ENCODE results near the gene PTPRM. TPM values are rescaled to one million over a fixed set of nuclear protein-coding genes. Genes with fewer than 3 reads are reported as not detected.

Gene PTPRM
- total RNA-seq, 1 experiment from 2014 or later: 6.2 TPM

DNA sequence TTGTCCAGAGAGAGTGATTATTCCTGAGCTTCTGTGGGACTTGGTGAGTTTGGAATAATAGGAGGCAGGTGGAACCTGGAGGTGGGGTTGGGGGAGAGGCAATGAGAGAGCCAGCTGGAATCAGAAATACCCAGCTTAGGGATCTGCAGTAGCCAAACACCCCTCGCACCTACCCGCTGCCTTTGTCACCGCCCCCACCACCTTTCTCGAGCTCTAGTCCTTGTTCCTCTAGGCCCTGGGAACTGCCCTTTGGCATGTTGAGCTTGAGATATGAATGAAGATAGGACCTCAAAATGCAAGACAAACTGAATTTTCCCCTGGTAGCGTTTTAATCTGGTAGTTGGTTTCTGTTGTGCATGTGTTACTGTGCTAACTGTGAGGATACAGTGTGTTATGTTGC, 242.9 kb downstream of the PTPRM start:
- Histone ChIP-seq H3K56ac (ENCODE audit: insufficient read length, low read depth, low read length) (no peak overlapping the region), H4K20me1 (ENCODE audit: control insufficient read depth, insufficient read depth, insufficient read length) (no peaks in the 10 kb centered on the region), H3K23me2 (ENCODE audit: insufficient read length, low read depth, low read length, poor library complexity, severe bottlenecking) (no peaks in the 10 kb centered on the region), H2BK15ac (ENCODE audit: low read depth, low read length) (no peak overlapping the region), H3K23ac (ENCODE audit: insufficient read length, low read depth, low read length) (no peak overlapping the region), H2BK12ac (ENCODE audit: insufficient read length, low read depth, low read length) (no peak overlapping the region), H3K4ac (ENCODE audit: low read depth, low read length) (no peak overlapping the region), H3T11ph (ENCODE audit: low read length) (no peak overlapping the region), H3K79me1 (ENCODE audit: insufficient read depth, low read depth, low read length, poor library complexity, severe bottlenecking) (no peaks in the 10 kb centered on the region), H3K4me1 (ENCODE audit: insufficient read depth, low read length) (no peaks in the 10 kb centered on the region), H2AFZ (ENCODE audit: low read length) (no peak overlapping the region), H3K14ac (ENCODE audit: insufficient read depth, low read length) (no peak overlapping the region), H2AK5ac (ENCODE audit: insufficient read length, low read length) (no peak overlapping the region), H2BK5ac (ENCODE audit: insufficient read length, low read length) (no peak overlapping the region), H4K91ac (ENCODE audit: insufficient read length, low read depth, low read length) (no peak overlapping the region), H4K8ac (replicated peaks; ENCODE audit: insufficient read length, low read depth, low read length) (no peak overlapping the region), H3K9ac (ENCODE audit: extremely low read depth, insufficient read length, low read length) (no peak overlapping the region), H3K4me2 (ENCODE audit: insufficient read depth, insufficient read length, low read length) (no peak overlapping the region), H2BK20ac (ENCODE audit: low read depth, low read length, poor library complexity, severe bottlenecking) (no peak overlapping the region), H3K18ac (ENCODE audit: insufficient read length, low read depth, low read length) (no peak overlapping the region), H4K5ac (ENCODE audit: insufficient read length, low read depth, low read length) (no peak overlapping the region), H2BK120ac (ENCODE audit: low read depth, low read length, poor library complexity, severe bottlenecking) (no peak overlapping the region), H3K79me2 (ENCODE audit: insufficient read depth, low read length) (no peaks in the 10 kb centered on the region), H3K27me3 (ENCODE audit: insufficient read depth, low read length) (no peaks in the 10 kb centered on the region; the same call in 1 of the 2 replicates), H3K27ac (ENCODE audit: insufficient read length, low read depth, low read length) (no peak overlapping the region), H3K9me3 (ENCODE audit: control insufficient read depth, low read depth, low read length) (peaks cover 7% of the 10 kb centered on the region)
- Mint-ChIP-seq H3K27ac (no peak overlapping the region), H3K9me3 (peaks cover 13 to 15% of the 10 kb centered on the region in 2 experiments), H3K4me1 (peaks cover 11 to 15% of the 10 kb centered on the region in 2 experiments), H3K4me3 (no peak overlapping the region), H3K36me3 (ENCODE audit: insufficient read depth in 1 of 3, low read depth in 3 of 3) (peaks cover 11 to 14% (median 11%) of the 10 kb centered on the region in 3 experiments), H3K27me3 (ENCODE audit: low read depth) (no peaks in the 10 kb centered on the region)
- no CpG with 5 or more reads among the region's 5 CpGs for WGBS (ENCODE audit: extremely low coverage, insufficient read length, low lambda C conversion rate)
- TF ChIP-seq, protein P1, sequence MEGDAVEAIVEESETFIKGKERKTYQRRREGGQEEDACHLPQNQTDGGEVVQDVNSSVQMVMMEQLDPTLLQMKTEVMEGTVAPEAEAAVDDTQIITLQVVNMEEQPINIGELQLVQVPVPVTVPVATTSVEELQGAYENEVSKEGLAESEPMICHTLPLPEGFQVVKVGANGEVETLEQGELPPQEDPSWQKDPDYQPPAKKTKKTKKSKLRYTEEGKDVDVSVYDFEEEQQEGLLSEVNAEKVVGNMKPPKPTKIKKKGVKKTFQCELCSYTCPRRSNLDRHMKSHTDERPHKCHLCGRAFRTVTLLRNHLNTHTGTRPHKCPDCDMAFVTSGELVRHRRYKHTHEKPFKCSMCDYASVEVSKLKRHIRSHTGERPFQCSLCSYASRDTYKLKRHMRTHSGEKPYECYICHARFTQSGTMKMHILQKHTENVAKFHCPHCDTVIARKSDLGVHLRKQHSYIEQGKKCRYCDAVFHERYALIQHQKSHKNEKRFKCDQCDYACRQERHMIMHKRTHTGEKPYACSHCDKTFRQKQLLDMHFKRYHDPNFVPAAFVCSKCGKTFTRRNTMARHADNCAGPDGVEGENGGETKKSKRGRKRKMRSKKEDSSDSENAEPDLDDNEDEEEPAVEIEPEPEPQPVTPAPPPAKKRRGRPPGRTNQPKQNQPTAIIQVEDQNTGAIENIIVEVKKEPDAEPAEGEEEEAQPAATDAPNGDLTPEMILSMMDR (conservative IDR thresholded peaks at IDR 0.05): no peak
- DNase-seq: no peak
